KOPT-K1 (cell line): ENCODE measurements around the gene PLG.
"Not testable (repeated sequence)": the region's sequence is repeated elsewhere in the genome, so short reads cannot be mapped to it uniquely, and the experiment has no call there.

ENCODE experiments used
- H3K27ac ChIP-seq: fragments of 200-600 bp; sonication (generic); 2 replicates; pipeline ENCODE4 v1.5.1; 2016; ENCODE audit warnings: antibody characterized with exemption, mild to moderate bottlenecking, low read depth, low read length; ENCODE audit not compliant: poor library complexity, severe bottlenecking
- H3K36me3 ChIP-seq: fragments of 200-600 bp; sonication (generic); 2 replicates; pipeline ENCODE4 v1.5.1; 2017; ENCODE audit warnings: antibody characterized with exemption, mild to moderate bottlenecking, low read length, moderate library complexity; ENCODE audit not compliant: insufficient read depth
- H3K9me3 ChIP-seq: fragments of 200-600 bp; sonication (generic); 2 replicates; pipeline ENCODE4 v1.5.1; 2017; ENCODE audit warnings: antibody characterized with exemption, low read length, mild to moderate bottlenecking; ENCODE audit not compliant: insufficient read depth, poor library complexity, severe bottlenecking

PLG gene

GRCh38 chr6:160801418-160801817, 99.4 kb downstream of the PLG start:
- Histone ChIP-seq H3K27ac (no peak overlapping the region), H3K9me3 (peaks cover 17% of the 10 kb centered on the region), H3K36me3 (no peaks in the 10 kb centered on the region)

GRCh38 chr6:160802049-160802448, 100.0 kb downstream of the PLG start:
- H3K9me3 ChIP-seq: peaks cover 17% of the 10 kb centered on the region
- not testable (repeated sequence) for H3K27ac ChIP-seq, H3K36me3 ChIP-seq
